Measurements from ENCODE around the gene PLXNA2. TPM values are rescaled to one million over a fixed set of nuclear protein-coding genes. Genes with fewer than 3 reads are reported as not detected.

PLXNA2 gene
- 5.9 and 6.0 TPM in 2 replicates for total RNA-seq (2014; rRNA removed; shearing (Covaris generic))
- polyA plus RNA-seq (2015; cell fraction: cytosol; rRNA removed) = 12.1 and 12.3 TPM in 2 replicates
- polyA plus RNA-seq (2015; cell fraction: nucleus; rRNA removed) = 33.2 and 38.3 TPM in 2 replicates

- DNase-seq (ENCODE audit: low read depth) = peak; percentile 76
Observed at GRCh38 chr1:208243967-208244916, at the start of gene PLXNA2. PLXNA2 (minus strand) TSS chr1:208244384; CDS start chr1:208217922, 26,462 bp downstream.

GRCh38 chr1:208292908-208293307 is 48.7 kb upstream of the PLXNA2 start:
- no peak for DNase-seq (ENCODE audit: low read depth)

- no peak for DNase-seq (ENCODE audit: low read depth)
Observed at GRCh38 chr1:208291923-208292711, 47.9 kb upstream of the PLXNA2 start.

- DNase-seq (ENCODE audit: low read depth) = no peak
Observed at GRCh38 chr1:208291129-208291528, 46.9 kb upstream of the PLXNA2 start.

- DNase-seq (ENCODE audit: low read depth) = no peak
Observed at GRCh38 chr1:208289716-208290115, 45.5 kb upstream of the PLXNA2 start.

- DNase-seq (ENCODE audit: low read depth) = no peak
Observed at GRCh38 chr1:208288495-208288894, 44.3 kb upstream of the PLXNA2 start.

GRCh38 chr1:208280681-208281450 is 36.7 kb upstream of the PLXNA2 start:
- DNase-seq (ENCODE audit: low read depth) = no peak

GRCh38 chr1:208279826-208280588 is 35.8 kb upstream of the PLXNA2 start:
- no peak for DNase-seq (ENCODE audit: low read depth)

- no peak for DNase-seq (ENCODE audit: low read depth)
Observed at GRCh38 chr1:208278638-208279037, 34.5 kb upstream of the PLXNA2 start.

- DNase-seq (ENCODE audit: low read depth) = no peak
Observed at GRCh38 chr1:208276757-208277435, 32.7 kb upstream of the PLXNA2 start.

GRCh38 chr1:208275083-208275482 is 30.9 kb upstream of the PLXNA2 start:
- no peak for DNase-seq (ENCODE audit: low read depth)

- DNase-seq (ENCODE audit: low read depth) = no peak
Observed at GRCh38 chr1:208273386-208274017, 29.3 kb upstream of the PLXNA2 start.

GRCh38 chr1:208272713-208273112 is 28.5 kb upstream of the PLXNA2 start:
- no peak for DNase-seq (ENCODE audit: low read depth)

GRCh38 chr1:208272311-208272710 is 28.1 kb upstream of the PLXNA2 start:
- no peak for DNase-seq (ENCODE audit: low read depth)

- DNase-seq (ENCODE audit: low read depth) = no peak
Observed at GRCh38 chr1:208271236-208271635, 27.1 kb upstream of the PLXNA2 start.

- DNase-seq (ENCODE audit: low read depth) = no peak
Observed at GRCh38 chr1:208270651-208271141, 26.5 kb upstream of the PLXNA2 start.

- no peak for DNase-seq (ENCODE audit: low read depth)
Observed at GRCh38 chr1:208269338-208269666, 25.1 kb upstream of the PLXNA2 start.

GRCh38 chr1:208268541-208269337 is 24.6 kb upstream of the PLXNA2 start:
- no peak for DNase-seq (ENCODE audit: low read depth)
